ENCODE results near the gene UBA6.

The UBA6 gene

DNA sequence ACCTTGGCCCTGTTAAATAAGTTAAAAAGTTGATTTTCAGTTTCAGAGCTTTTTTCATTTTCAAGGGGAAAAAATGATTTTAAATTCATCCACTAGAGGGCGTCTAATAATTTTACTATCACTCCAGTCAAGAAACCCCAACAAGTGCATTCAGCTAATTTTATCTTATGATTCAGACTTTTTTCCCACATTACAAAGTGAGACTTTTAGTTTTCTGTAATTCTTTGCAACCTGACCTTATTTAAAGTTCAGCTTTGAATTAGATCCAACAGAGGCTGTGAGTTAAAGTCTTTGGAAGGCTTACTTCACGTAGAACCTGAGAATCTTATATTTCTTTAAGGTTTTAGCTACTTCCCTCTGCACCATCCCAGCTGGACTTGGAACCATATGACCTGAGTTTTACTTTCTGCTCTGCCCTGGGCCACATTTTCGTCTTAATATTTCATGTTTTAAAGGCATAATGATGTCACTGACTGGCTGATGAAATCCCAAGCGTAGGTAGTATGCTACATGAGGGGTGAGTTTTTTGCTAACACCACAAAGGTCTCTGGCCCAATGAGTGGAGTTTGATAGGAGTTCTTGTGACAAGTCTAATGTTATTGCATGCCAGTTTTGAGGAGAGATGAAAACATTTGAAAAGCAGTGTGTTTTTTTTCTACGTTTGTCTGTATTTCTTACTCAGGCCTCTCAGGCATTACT, 46.0 kb upstream of the UBA6 start:
- Histone ChIP-seq H3K27me3 (ENCODE audit: insufficient read depth, low read length, poor library complexity, severe bottlenecking) (no peaks in the 10 kb centered on the region), H3K36me3 (ENCODE audit: insufficient read depth, low read length) (no peaks in the 10 kb centered on the region), H3K9me3 (ENCODE audit: insufficient read depth, low read depth, low read length) (no peaks in the 10 kb centered on the region), H3K9ac (ENCODE audit: low read depth, low read length, poor library complexity, severe bottlenecking) (no peak overlapping the region), H4K20me1 (ENCODE audit: insufficient read depth, low read length, poor library complexity, severe bottlenecking) (no peaks in the 10 kb centered on the region), H3F3A (ENCODE audit: low read depth) (no peaks in the 10 kb centered on the region), H3K4me3 (ENCODE audit: low read length, poor library complexity, severe bottlenecking) (no peak overlapping the region), H3K79me2 (ENCODE audit: insufficient read depth, low read length) (no peaks in the 10 kb centered on the region), H3K9me2 (replicated peaks; ENCODE audit: low read depth, low read length) (no peaks in the 10 kb centered on the region), H3K4me1 (ENCODE audit: insufficient read depth, low read length, poor library complexity, severe bottlenecking) (no peaks in the 10 kb centered on the region), H3K4me2 (ENCODE audit: low read depth, low read length, poor library complexity, severe bottlenecking) (no peak overlapping the region), H2AFZ (ENCODE audit: low read length) (peak overlapping the region; percentile 20; the same call in 1 of the 2 replicates)
- TF ChIP-seq EZH2phosphoT487 (IDR thresholded peaks at IDR 0.05; ENCODE audit: borderline replicate concordance) = no peak
- TF ChIP-seq, protein P1, sequence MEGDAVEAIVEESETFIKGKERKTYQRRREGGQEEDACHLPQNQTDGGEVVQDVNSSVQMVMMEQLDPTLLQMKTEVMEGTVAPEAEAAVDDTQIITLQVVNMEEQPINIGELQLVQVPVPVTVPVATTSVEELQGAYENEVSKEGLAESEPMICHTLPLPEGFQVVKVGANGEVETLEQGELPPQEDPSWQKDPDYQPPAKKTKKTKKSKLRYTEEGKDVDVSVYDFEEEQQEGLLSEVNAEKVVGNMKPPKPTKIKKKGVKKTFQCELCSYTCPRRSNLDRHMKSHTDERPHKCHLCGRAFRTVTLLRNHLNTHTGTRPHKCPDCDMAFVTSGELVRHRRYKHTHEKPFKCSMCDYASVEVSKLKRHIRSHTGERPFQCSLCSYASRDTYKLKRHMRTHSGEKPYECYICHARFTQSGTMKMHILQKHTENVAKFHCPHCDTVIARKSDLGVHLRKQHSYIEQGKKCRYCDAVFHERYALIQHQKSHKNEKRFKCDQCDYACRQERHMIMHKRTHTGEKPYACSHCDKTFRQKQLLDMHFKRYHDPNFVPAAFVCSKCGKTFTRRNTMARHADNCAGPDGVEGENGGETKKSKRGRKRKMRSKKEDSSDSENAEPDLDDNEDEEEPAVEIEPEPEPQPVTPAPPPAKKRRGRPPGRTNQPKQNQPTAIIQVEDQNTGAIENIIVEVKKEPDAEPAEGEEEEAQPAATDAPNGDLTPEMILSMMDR (conservative IDR thresholded peaks at IDR 0.05; ENCODE audit: low read length) = peak; percentile 78

DNA sequence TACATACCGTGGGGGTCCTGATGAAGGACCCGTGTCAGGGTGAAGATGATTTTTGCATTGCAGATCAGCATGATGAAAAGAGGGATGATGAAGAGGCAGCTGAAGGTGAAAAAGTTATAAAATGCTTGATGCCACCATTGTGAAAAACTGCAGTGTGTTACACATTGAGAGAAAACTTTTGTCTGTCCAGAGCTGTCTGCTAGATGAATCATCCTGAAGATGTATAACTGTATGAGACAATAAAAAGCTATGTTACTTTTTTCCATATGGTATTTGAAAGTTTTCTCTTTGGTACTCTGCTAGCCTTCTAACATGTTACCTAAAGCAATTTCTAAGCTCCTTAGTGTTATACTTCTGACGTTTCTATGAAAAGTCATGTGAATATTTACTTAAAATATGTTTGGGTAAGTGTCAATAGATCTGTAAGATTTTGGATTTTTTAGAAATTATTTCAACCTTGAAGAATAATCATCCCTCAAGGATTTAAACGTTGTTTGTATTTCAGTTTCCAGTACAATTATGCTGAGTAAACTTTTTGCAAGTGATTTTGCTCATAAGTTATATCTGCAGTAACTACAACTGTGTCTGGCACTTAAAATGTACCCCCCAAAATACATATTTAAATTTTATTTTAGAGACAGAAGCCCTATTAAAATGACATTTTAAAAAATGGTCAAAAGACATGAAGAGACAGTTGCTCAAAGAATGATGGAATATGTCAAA, 43.8 kb upstream of the UBA6 start:
- TF ChIP-seq EZH2phosphoT487 (IDR thresholded peaks at IDR 0.05; ENCODE audit: borderline replicate concordance) = no peak
- TF ChIP-seq, protein P1 (conservative IDR thresholded peaks at IDR 0.05; ENCODE audit: low read length) = no peak
- no peak overlapping the region for H3K4me2 ChIP-seq (ENCODE audit: low read depth, low read length, poor library complexity, severe bottlenecking)
- no peak overlapping the region for H2AFZ ChIP-seq (ENCODE audit: low read length)

DNA sequence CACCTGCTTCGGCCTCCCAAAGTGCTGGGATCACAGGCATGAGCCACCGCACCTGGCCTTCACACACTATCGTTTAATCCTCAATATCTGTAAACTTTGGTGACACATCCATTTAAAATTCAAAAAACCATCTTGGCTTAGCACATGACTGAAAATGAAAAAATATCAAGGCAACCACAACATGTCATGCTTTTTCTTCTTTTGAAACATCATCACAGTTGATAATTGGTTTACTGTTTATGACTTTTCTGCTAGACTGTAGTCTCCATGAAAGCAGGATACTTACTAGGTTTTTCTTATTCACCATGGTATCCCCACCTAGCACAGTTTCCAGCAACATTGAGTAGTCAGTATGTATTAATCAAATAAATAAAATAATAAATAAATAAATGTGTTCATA, 42.2 kb upstream of the UBA6 start:
- no peaks in the 10 kb centered on the region for H3K36me3 ChIP-seq (ENCODE audit: insufficient read depth, low read length)
- H2AFZ ChIP-seq (ENCODE audit: low read length) = no peak overlapping the region
- no peak overlapping the region for H3K9ac ChIP-seq (ENCODE audit: low read depth, low read length, poor library complexity, severe bottlenecking)
- H3F3A ChIP-seq (ENCODE audit: low read depth) = no peaks in the 10 kb centered on the region
- no peak overlapping the region for H3K4me3 ChIP-seq (ENCODE audit: low read length, poor library complexity, severe bottlenecking)
- no peaks in the 10 kb centered on the region for H4K20me1 ChIP-seq (ENCODE audit: insufficient read depth, low read length, poor library complexity, severe bottlenecking)
- H3K79me2 ChIP-seq (ENCODE audit: insufficient read depth, low read length) = no peaks in the 10 kb centered on the region
- no peak for TF ChIP-seq EZH2phosphoT487 (IDR thresholded peaks at IDR 0.05; ENCODE audit: borderline replicate concordance)
- TF ChIP-seq, protein P1 (conservative IDR thresholded peaks at IDR 0.05; ENCODE audit: low read length) = no peak
- no peak overlapping the region for H3K4me2 ChIP-seq (ENCODE audit: low read depth, low read length, poor library complexity, severe bottlenecking)
- no peaks in the 10 kb centered on the region for H3K27me3 ChIP-seq (ENCODE audit: insufficient read depth, low read length, poor library complexity, severe bottlenecking)
- H3K4me1 ChIP-seq (ENCODE audit: insufficient read depth, low read length, poor library complexity, severe bottlenecking) = no peaks in the 10 kb centered on the region
- H3K9me2 ChIP-seq (replicated peaks; ENCODE audit: low read depth, low read length) = no peaks in the 10 kb centered on the region
- no peaks in the 10 kb centered on the region for H3K9me3 ChIP-seq (ENCODE audit: insufficient read depth, low read depth, low read length)

More for the DNA sequence above, 43.8 kb upstream of the UBA6 start:
- no peaks in the 10 kb centered on the region for H4K20me1 ChIP-seq (ENCODE audit: insufficient read depth, low read length, poor library complexity, severe bottlenecking)
- no peaks in the 10 kb centered on the region for H3K4me1 ChIP-seq (ENCODE audit: insufficient read depth, low read length, poor library complexity, severe bottlenecking)
- no peaks in the 10 kb centered on the region for H3K36me3 ChIP-seq (ENCODE audit: insufficient read depth, low read length)
- no peak overlapping the region for H3K4me3 ChIP-seq (ENCODE audit: low read length, poor library complexity, severe bottlenecking)
- no peaks in the 10 kb centered on the region for H3K79me2 ChIP-seq (ENCODE audit: insufficient read depth, low read length)
- H3K27me3 ChIP-seq (ENCODE audit: insufficient read depth, low read length, poor library complexity, severe bottlenecking) = no peaks in the 10 kb centered on the region
- H3K9me3 ChIP-seq (ENCODE audit: insufficient read depth, low read depth, low read length) = no peaks in the 10 kb centered on the region
- H3F3A ChIP-seq (ENCODE audit: low read depth) = no peaks in the 10 kb centered on the region
- H3K9ac ChIP-seq (ENCODE audit: low read depth, low read length, poor library complexity, severe bottlenecking) = no peak overlapping the region
- no peaks in the 10 kb centered on the region for H3K9me2 ChIP-seq (replicated peaks; ENCODE audit: low read depth, low read length)
